ENCODE data around the gene SLC25A30. TPM values are rescaled to one million over a fixed set of nuclear protein-coding genes. Genes with fewer than 3 reads are reported as not detected.
A peak's percentile ranks its signal among the peaks of the same experiment; 100 is the strongest.

SLC25A30 gene
- total RNA-seq: 10 to 100 TPM in 3 of 4 donors, 1 to 10 TPM in 1; 7.4 to 16.3 (median 13.1) TPM

- H3K9me3 ChIP-seq: no peaks in the 10 kb centered on the region
- TF ChIP-seq EP300 (IDR thresholded peaks at IDR 0.05): no peak
- TF ChIP-seq POLR2AphosphoS5 (IDR thresholded peaks at IDR 0.05): peak; percentile 67
- peak; percentile 37 to 46 for TF ChIP-seq POLR2A (IDR thresholded peaks at IDR 0.05)
- TF ChIP-seq CTCF (IDR thresholded peaks at IDR 0.05): peak in 1 of 4 experiments; percentile 5
- WGBS, 2 donors (ENCODE audit: low coverage in 1 of 2): 0% methylated on average over 3 of the region's 64 CpGs
- no peaks in the 10 kb centered on the region for H3K27me3 ChIP-seq
- H3K4me3 ChIP-seq: peak within 1 kb of the TSS; percentile 46 to 71
- peak; percentile 98 for ATAC-seq
- no peaks in the 10 kb centered on the region for H3K36me3 ChIP-seq
- peak within 1 kb of the TSS; percentile 55 to 92 (median 88) for H3K27ac ChIP-seq
- H3K4me1 ChIP-seq: peaks cover 0 to 39% (median 10%) of the 10 kb centered on the region in 3 donors
Measured at GRCh38 chr13:45417790-45418534, at the start of gene SLC25A30. TSS of gene SLC25A30 (minus strand) at chr13:45418373. CDS start at chr13:45411425, 6,948 bp downstream.

- ATAC-seq: no peak
- H3K36me3 ChIP-seq: no peaks in the 10 kb centered on the region
- H3K9me3 ChIP-seq: no peaks in the 10 kb centered on the region
- TF ChIP-seq POLR2AphosphoS5 (IDR thresholded peaks at IDR 0.05) (no peak), CTCF (IDR thresholded peaks at IDR 0.05) (no peak), POLR2A (IDR thresholded peaks at IDR 0.05) (no peak), EP300 (IDR thresholded peaks at IDR 0.05) (no peak)
- no peak overlapping the region for H3K4me3 ChIP-seq
- 71 to 88% methylated on average over 4 of the region's 4 CpGs for WGBS, 2 donors (ENCODE audit: low coverage in 1 of 2)
- H3K27ac ChIP-seq: no peak overlapping the region
- H3K27me3 ChIP-seq: no peaks in the 10 kb centered on the region
- peaks cover 0 to 45% (median 10%) of the 10 kb centered on the region in 3 donors for H3K4me1 ChIP-seq
Measured at GRCh38 chr13:45466359-45466758, 48.2 kb upstream of the SLC25A30 start.

GRCh38 chr13:45464687-45465453, 46.7 kb upstream of the SLC25A30 start, which contains the start of gene COG3:
TSS of gene COG3 (plus strand) at chr13:45464939. CDS start at chr13:45465037, 98 bp downstream.
- H3K36me3 ChIP-seq: no peaks in the 10 kb centered on the region
- TF ChIP-seq POLR2A (IDR thresholded peaks at IDR 0.05): peak; percentile 52 to 62
- no peak for TF ChIP-seq EP300 (IDR thresholded peaks at IDR 0.05)
- TF ChIP-seq CTCF (IDR thresholded peaks at IDR 0.05): peak in 2 of 4 experiments; percentile 25 to 62
- TF ChIP-seq POLR2AphosphoS5 (IDR thresholded peaks at IDR 0.05): peak; percentile 82
- peak within 1 kb of the TSS; percentile 73 to 99 for H3K4me3 ChIP-seq
- H3K4me1 ChIP-seq: peaks cover 0 to 45% (median 10%) of the 10 kb centered on the region in 3 donors
- no peaks in the 10 kb centered on the region for H3K9me3 ChIP-seq
- H3K27me3 ChIP-seq: peaks cover 3% of the 10 kb centered on the region
- 0% methylated on average over 7 to 13 of the region's 63 CpGs for WGBS, 2 donors (ENCODE audit: low coverage in 1 of 2)
- H3K27ac ChIP-seq: peak within 1 kb of the TSS; percentile 75 to 95 (median 94)
- ATAC-seq: peak; percentile 100

GRCh38 chr13:45464141-45464686, 46.0 kb upstream of the SLC25A30 start:
- Histone ChIP-seq H3K4me3 (peak overlapping the region; percentile 73 to 99), H3K9me3 (no peaks in the 10 kb centered on the region), H3K27ac (peak overlapping the region; percentile 75 to 95 (median 94)), H3K4me1 (peaks cover 0 to 45% (median 10%) of the 10 kb centered on the region in 3 donors), H3K36me3 (no peaks in the 10 kb centered on the region), H3K27me3 (peaks cover 8% of the 10 kb centered on the region)
- no peak for ATAC-seq
- peak in 1 of 4 experiments; percentile 54 for TF ChIP-seq CTCF (IDR thresholded peaks at IDR 0.05)
- no peak for TF ChIP-seq POLR2A (IDR thresholded peaks at IDR 0.05)
- WGBS, 2 donors (ENCODE audit: low coverage in 1 of 2): 40 to 76% methylated on average over 1 to 7 of the region's 9 CpGs
